Measurements from ENCODE around the gene LRRFIP2.

Gene LRRFIP2

GRCh38 chr3:37183976-37184375, 9.6 kb upstream of the LRRFIP2 start:
- DNase-seq (ENCODE audit: low read depth in 1 of 2, low spot score in 1 of 2) = no peak
- Histone ChIP-seq H3K27me3 (ENCODE audit: insufficient read depth, poor library complexity, severe bottlenecking) (no peaks in the 10 kb centered on the region), H3K4me3 (replicated peaks; ENCODE audit: insufficient read depth, low read length) (no peak overlapping the region), H3K27ac (replicated peaks) (no peak overlapping the region)
- TF ChIP-seq REST (IDR thresholded peaks at IDR 0.05; ENCODE audit: insufficient replicate concordance, low read depth) (no peak), GABPA (IDR thresholded peaks at IDR 0.05; ENCODE audit: low read depth) (no peak), POLR2AphosphoS5 (IDR thresholded peaks at IDR 0.05; ENCODE audit: low read depth) (no peak), SPI1 (IDR thresholded peaks at IDR 0.05; ENCODE audit: borderline replicate concordance, low read depth) (no peak), CTCF (IDR thresholded peaks at IDR 0.05; ENCODE audit: insufficient read depth, low read length) (no peak)

- TF ChIP-seq SPI1 (IDR thresholded peaks at IDR 0.05; ENCODE audit: borderline replicate concordance, low read depth) (no peak), POLR2AphosphoS5 (IDR thresholded peaks at IDR 0.05; ENCODE audit: low read depth) (no peak), REST (IDR thresholded peaks at IDR 0.05; ENCODE audit: insufficient replicate concordance, low read depth) (no peak)
- no peak overlapping the region for H3K27ac ChIP-seq (replicated peaks)
- H3K4me3 ChIP-seq (replicated peaks; ENCODE audit: insufficient read depth, low read length) = no peak overlapping the region
- no peaks in the 10 kb centered on the region for H3K27me3 ChIP-seq (ENCODE audit: insufficient read depth, poor library complexity, severe bottlenecking)
- no peak for DNase-seq (ENCODE audit: low read depth in 1 of 2, low spot score in 1 of 2)
Observed at GRCh38 chr3:37183375-37183831, 9.0 kb upstream of the LRRFIP2 start.

GRCh38 chr3:37182816-37183215, 8.4 kb upstream of the LRRFIP2 start:
- Histone ChIP-seq H3K27ac (replicated peaks) (no peak overlapping the region), H3K4me3 (replicated peaks; ENCODE audit: insufficient read depth, low read length) (no peak overlapping the region), H3K27me3 (ENCODE audit: insufficient read depth, poor library complexity, severe bottlenecking) (no peaks in the 10 kb centered on the region)
- TF ChIP-seq CTCF (IDR thresholded peaks at IDR 0.05; ENCODE audit: insufficient read depth, low read length) = no peak
- no peak for DNase-seq (ENCODE audit: low read depth in 1 of 2, low spot score in 1 of 2)

- DNase-seq (ENCODE audit: low read depth in 1 of 2, low spot score in 1 of 2) = no peak
- TF ChIP-seq CTCF (IDR thresholded peaks at IDR 0.05; ENCODE audit: insufficient read depth, low read length) = no peak
- TF ChIP-seq REST (IDR thresholded peaks at IDR 0.05; ENCODE audit: insufficient replicate concordance, low read depth) = no peak
- TF ChIP-seq POLR2AphosphoS5 (IDR thresholded peaks at IDR 0.05; ENCODE audit: low read depth) = no peak
- TF ChIP-seq GABPA (IDR thresholded peaks at IDR 0.05; ENCODE audit: low read depth) = no peak
- Histone ChIP-seq H3K27ac (replicated peaks) (no peak overlapping the region), H3K4me3 (replicated peaks; ENCODE audit: insufficient read depth, low read length) (no peak overlapping the region), H3K27me3 (ENCODE audit: insufficient read depth, poor library complexity, severe bottlenecking) (no peaks in the 10 kb centered on the region)
Observed at GRCh38 chr3:37181756-37182155, 7.4 kb upstream of the LRRFIP2 start.

All from HL-60 (cell line).